ENCODE results near the gene TTC39A. TPM values are rescaled to one million over a fixed set of nuclear protein-coding genes. Genes with fewer than 3 reads are reported as not detected.

TTC39A gene
- total and polyA plus RNA-seq, 2 donors (not counting 1 experiment from before 2014, with no cell fraction given), result 0.28 to 1.5 TPM

DNA sequence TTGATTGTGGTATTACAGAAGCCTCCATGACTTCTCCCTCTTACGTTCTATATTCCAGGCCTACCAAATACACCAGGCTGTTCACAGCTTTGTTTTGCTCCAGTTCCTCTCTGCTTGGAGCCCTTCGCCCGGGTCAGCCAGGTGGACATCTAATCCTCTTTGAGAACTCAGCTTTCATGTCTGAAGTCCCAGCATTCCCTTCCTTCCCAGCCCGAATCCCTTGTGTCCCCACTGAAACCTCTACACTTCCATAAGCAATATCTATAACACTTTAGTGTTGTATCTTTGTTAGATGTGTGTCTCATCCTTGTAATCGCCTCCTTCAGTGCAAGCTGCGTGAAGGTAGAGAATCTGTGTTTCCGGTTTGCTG, 92.3 kb downstream of the TTC39A start:
- Histone ChIP-seq H3K27ac (ENCODE audit: insufficient read depth, low read length) (peak overlapping the region; percentile 30), H2AFZ (ENCODE audit: low read length) (no peak overlapping the region), H4K20me1 (ENCODE audit: control insufficient read depth, extremely low read depth, insufficient read depth, low read length) (no peaks in the 10 kb centered on the region), H3K4me3 (replicated peaks in 1 of 4; ENCODE audit: control extremely low read depth in 1 of 4, insufficient read depth in 1 of 4, low read depth in 3 of 4, low read length in 4 of 4) (peak overlapping the region; percentile 37 to 98 (median 76)), H3K4me1 (ENCODE audit: control insufficient read depth, extremely low read depth, insufficient read depth, low read length) (peaks cover 9% of the 10 kb centered on the region), H3K9ac (ENCODE audit: insufficient read depth, low read length) (peak overlapping the region; percentile 4), H3K36me3 (ENCODE audit: control insufficient read depth, insufficient read depth, low read length) (no peaks in the 10 kb centered on the region), H3K4me2 (ENCODE audit: extremely low read depth, insufficient read depth, low read length) (peak overlapping the region; percentile 88), H3K9me3 (ENCODE audit: control insufficient read depth, insufficient read depth, low read depth, low read length) (no peaks in the 10 kb centered on the region), H3K27me3 (ENCODE audit: control insufficient read depth, insufficient read depth, low read length) (no peaks in the 10 kb centered on the region), H3K79me2 (ENCODE audit: control insufficient read depth, insufficient read depth, low read length) (peaks cover 65% of the 10 kb centered on the region)
- DNase-seq (ENCODE audit: low read depth in 2 of 2), result peak in 1 of 2 donors; percentile 19
- TF ChIP-seq EZH2 (IDR thresholded peaks at IDR 0.05; ENCODE audit: low read length, missing control alignments), result no peak
- TF ChIP-seq, protein P1, sequence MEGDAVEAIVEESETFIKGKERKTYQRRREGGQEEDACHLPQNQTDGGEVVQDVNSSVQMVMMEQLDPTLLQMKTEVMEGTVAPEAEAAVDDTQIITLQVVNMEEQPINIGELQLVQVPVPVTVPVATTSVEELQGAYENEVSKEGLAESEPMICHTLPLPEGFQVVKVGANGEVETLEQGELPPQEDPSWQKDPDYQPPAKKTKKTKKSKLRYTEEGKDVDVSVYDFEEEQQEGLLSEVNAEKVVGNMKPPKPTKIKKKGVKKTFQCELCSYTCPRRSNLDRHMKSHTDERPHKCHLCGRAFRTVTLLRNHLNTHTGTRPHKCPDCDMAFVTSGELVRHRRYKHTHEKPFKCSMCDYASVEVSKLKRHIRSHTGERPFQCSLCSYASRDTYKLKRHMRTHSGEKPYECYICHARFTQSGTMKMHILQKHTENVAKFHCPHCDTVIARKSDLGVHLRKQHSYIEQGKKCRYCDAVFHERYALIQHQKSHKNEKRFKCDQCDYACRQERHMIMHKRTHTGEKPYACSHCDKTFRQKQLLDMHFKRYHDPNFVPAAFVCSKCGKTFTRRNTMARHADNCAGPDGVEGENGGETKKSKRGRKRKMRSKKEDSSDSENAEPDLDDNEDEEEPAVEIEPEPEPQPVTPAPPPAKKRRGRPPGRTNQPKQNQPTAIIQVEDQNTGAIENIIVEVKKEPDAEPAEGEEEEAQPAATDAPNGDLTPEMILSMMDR (conservative IDR thresholded peaks at IDR 0.05 in 1 of 2, IDR thresholded peaks at IDR 0.05 in 1 of 2; ENCODE audit: low read depth in 1 of 2, low read length in 2 of 2), result no peak

GRCh38 chr1:51237351-51238033, 92.9 kb downstream of the TTC39A start:
- H3K4me3 ChIP-seq (replicated peaks in 1 of 4; ENCODE audit: control extremely low read depth in 1 of 4, insufficient read depth in 1 of 4, low read depth in 3 of 4, low read length in 4 of 4), result peak overlapping the region; percentile 94 to 98 (median 96)
- peak overlapping the region; percentile 88 for H3K4me2 ChIP-seq (ENCODE audit: extremely low read depth, insufficient read depth, low read length)
- peak overlapping the region; percentile 92 for H3K27ac ChIP-seq (ENCODE audit: insufficient read depth, low read length)
- DNase-seq (ENCODE audit: low read depth in 2 of 2), result peak; percentile 50 to 61
- no peak overlapping the region for H2AFZ ChIP-seq (ENCODE audit: low read length)
- H4K20me1 ChIP-seq (ENCODE audit: control insufficient read depth, extremely low read depth, insufficient read depth, low read length), result no peaks in the 10 kb centered on the region
- H3K79me2 ChIP-seq (ENCODE audit: control insufficient read depth, insufficient read depth, low read length), result peaks cover 60% of the 10 kb centered on the region
- peaks cover 9% of the 10 kb centered on the region for H3K4me1 ChIP-seq (ENCODE audit: control insufficient read depth, extremely low read depth, insufficient read depth, low read length)
- H3K36me3 ChIP-seq (ENCODE audit: control insufficient read depth, insufficient read depth, low read length), result no peaks in the 10 kb centered on the region
- H3K27me3 ChIP-seq (ENCODE audit: control insufficient read depth, insufficient read depth, low read length), result no peaks in the 10 kb centered on the region
- TF ChIP-seq, protein P1 (conservative IDR thresholded peaks at IDR 0.05 in 1 of 2, IDR thresholded peaks at IDR 0.05 in 1 of 2; ENCODE audit: low read depth in 1 of 2, low read length in 2 of 2), result no peak
- no peak for TF ChIP-seq EZH2 (IDR thresholded peaks at IDR 0.05; ENCODE audit: low read length, missing control alignments)
- H3K9me3 ChIP-seq (ENCODE audit: control insufficient read depth, insufficient read depth, low read depth, low read length), result no peaks in the 10 kb centered on the region
- H3K9ac ChIP-seq (ENCODE audit: insufficient read depth, low read length), result peak overlapping the region; percentile 4

Other genes starting within 250 kb of the TTC39A start
- gene C1orf185, start 228.3 kb downstream of the TTC39A start, total RNA-seq, result not detected in 2 replicates
- not detected in 2 replicates for gene C1orf185, start 228.3 kb downstream of the TTC39A start, polyA plus RNA-seq
- gene RNF11, start 94.3 kb downstream of the TTC39A start, total RNA-seq, result 97.6 and 116 TPM in 2 replicates
- gene RNF11, start 94.3 kb downstream of the TTC39A start, polyA plus RNA-seq, result 150 and 209 TPM in 2 replicates
- 63.9 and 75.5 TPM in 2 replicates for gene EPS15, start 188.7 kb upstream of the TTC39A start, total RNA-seq
- 50.1 and 67.7 TPM in 2 replicates for gene EPS15, start 188.7 kb upstream of the TTC39A start, polyA plus RNA-seq